Measurements from ENCODE around the gene GLIS2. TPM values are rescaled to one million over a fixed set of nuclear protein-coding genes. Genes with fewer than 3 reads are reported as not detected.

Gene GLIS2
- total RNA-seq, 1 experiment from 2014 or later: 22.1 TPM

DNA sequence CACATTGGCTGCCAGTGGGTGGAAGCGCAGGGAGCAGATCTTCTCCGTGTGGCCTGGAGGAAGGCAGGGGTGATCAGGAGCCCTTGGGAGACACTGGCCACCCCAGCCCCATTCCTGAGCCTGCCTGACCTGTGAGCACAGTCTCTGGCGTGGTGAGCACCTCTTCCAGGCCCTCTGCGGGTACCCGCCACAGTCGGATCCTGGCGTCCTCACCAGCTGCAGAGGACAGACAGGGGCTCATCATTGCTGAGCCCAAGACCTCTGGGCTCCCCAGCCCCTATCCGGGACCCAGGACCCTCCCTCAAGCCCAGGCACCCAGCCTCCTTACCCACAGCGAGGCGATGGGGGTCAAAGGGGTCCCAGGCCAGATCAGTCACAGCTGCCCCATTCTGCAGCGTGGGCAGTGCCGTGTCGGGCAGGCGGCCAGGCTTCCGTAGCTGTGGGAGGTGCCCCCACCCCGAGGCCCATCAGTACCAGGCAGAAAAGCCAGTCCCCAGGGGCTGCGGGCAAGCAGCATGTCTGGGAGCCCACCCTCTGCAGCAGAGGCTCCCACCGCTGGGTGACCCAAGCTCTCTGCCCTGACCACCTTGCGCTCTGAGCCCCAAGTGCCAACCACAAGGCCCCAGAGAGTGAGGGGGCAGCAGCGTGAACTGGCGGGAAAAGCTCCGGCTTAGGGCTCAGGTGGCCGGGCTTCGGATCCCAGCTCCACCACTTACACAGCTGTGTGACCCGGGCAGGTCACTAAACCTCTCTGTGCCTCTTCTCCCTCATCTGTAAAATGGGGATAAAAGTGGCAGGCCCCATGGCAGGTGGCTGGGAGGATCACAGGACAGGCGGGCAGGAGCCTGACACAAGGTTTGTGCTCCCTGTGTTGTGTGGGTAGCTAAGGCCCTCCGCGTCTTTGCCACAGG lies 45.4 kb downstream of the GLIS2 start:
- CTCF ChIA-PET: interaction anchor here (3.7 kb wide), 1 partner anchor 41 kb away, joined by 53 read pairs; no protein-coding TSS in a partner anchor
- Mint-ChIP-seq H3K27me3 (ENCODE audit: unreplicated experiment) (no peaks in the 10 kb centered on the region), H3K4me1 (ENCODE audit: low read depth, unreplicated experiment) (no peaks in the 10 kb centered on the region), H3K36me3 (ENCODE audit: insufficient read depth, unreplicated experiment) (peaks cover 43% of the 10 kb centered on the region), H3K4me3 (ENCODE audit: low read depth, unreplicated experiment) (no peak overlapping the region), H3K9me3 (ENCODE audit: low read depth, unreplicated experiment) (no peaks in the 10 kb centered on the region), H3K27ac (ENCODE audit: unreplicated experiment) (no peak overlapping the region)
- DNase-seq: no peak
- no TSS peak for BruUV-seq (replicated peaks)
- TF ChIP-seq, protein P1, sequence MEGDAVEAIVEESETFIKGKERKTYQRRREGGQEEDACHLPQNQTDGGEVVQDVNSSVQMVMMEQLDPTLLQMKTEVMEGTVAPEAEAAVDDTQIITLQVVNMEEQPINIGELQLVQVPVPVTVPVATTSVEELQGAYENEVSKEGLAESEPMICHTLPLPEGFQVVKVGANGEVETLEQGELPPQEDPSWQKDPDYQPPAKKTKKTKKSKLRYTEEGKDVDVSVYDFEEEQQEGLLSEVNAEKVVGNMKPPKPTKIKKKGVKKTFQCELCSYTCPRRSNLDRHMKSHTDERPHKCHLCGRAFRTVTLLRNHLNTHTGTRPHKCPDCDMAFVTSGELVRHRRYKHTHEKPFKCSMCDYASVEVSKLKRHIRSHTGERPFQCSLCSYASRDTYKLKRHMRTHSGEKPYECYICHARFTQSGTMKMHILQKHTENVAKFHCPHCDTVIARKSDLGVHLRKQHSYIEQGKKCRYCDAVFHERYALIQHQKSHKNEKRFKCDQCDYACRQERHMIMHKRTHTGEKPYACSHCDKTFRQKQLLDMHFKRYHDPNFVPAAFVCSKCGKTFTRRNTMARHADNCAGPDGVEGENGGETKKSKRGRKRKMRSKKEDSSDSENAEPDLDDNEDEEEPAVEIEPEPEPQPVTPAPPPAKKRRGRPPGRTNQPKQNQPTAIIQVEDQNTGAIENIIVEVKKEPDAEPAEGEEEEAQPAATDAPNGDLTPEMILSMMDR (IDR thresholded peaks at IDR 0.05; ENCODE audit: unreplicated experiment): no peak
- intact Hi-C loops (cut with micrococcal nuclease; ENCODE audit: unreplicated experiment): no loop called here

DNA sequence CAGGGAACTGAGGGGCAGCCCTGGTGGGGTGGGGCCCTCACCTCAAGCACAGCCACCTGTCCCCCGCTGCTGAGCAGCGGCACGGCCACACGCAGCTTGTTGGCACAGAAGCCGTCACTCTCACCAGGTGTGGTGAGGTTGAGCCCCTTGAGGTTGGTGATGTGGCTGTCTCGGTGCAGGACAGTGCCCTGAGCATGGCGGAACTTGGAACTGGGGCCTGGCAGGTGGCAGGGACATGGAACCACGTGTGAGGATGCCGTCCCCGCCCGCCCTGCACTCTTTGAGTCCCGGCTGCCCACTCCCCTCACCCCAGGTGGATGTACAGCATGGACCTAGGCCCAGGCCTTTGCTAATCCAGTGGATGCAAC lies 46.1 kb downstream of the GLIS2 start:
- Mint-ChIP-seq H3K36me3 (ENCODE audit: insufficient read depth, unreplicated experiment) (peaks cover 38% of the 10 kb centered on the region), H3K4me1 (ENCODE audit: low read depth, unreplicated experiment) (peaks cover 6% of the 10 kb centered on the region), H3K27ac (ENCODE audit: unreplicated experiment) (no peak overlapping the region), H3K27me3 (ENCODE audit: unreplicated experiment) (no peaks in the 10 kb centered on the region), H3K9me3 (ENCODE audit: low read depth, unreplicated experiment) (no peaks in the 10 kb centered on the region), H3K4me3 (ENCODE audit: low read depth, unreplicated experiment) (no peak overlapping the region)
- no TSS peak for BruUV-seq (replicated peaks)
- intact Hi-C loops (cut with micrococcal nuclease; ENCODE audit: unreplicated experiment): no loop called here
- TF ChIP-seq, protein P1 (IDR thresholded peaks at IDR 0.05; ENCODE audit: unreplicated experiment): no peak
- CTCF ChIA-PET: interaction anchor here (0.7 kb wide), 1 partner anchor 41 kb away, joined by 4 read pairs; no protein-coding TSS in a partner anchor
- DNase-seq: no peak

DNA sequence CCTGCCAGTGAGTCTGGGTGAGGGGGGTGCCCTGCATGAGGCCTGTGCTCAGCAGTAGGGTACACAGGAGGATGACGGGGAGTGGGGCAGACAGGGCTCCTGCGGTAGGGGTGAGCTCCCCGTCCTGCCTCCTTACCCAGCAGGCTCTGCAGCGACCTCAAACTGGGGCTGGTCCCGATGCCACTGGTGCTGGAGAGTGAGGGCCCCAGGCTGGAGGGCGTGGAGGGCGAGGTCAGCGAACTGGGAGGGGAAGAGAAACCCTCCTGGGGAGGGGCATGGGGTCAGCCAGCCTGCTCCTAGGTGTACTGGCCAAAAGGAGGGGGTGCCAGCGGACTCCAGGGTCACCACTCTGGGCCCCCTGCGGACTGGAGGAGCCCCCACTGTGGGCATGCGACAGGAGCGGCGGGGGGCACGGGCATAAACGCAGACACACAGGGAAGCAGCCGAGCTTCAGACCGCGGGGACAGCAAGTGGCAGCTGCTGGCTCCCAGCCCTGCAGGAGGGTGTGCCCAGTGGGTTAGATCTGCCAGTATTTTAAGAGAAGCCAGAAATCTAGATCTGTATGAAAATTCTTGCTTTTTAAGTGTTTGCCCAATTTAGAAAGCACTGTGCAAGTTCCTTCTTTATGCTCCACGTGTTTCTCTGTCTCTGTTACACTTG lies 46.7 kb downstream of the GLIS2 start:
- H3K4me3 Mint-ChIP-seq (ENCODE audit: low read depth, unreplicated experiment): no peak overlapping the region
- H3K36me3 Mint-ChIP-seq (ENCODE audit: insufficient read depth, unreplicated experiment): peaks cover 32% of the 10 kb centered on the region
- DNase-seq: no peak
- no TSS peak for BruUV-seq (replicated peaks)
- no peak overlapping the region for H3K27ac Mint-ChIP-seq (ENCODE audit: unreplicated experiment)
- H3K4me1 Mint-ChIP-seq (ENCODE audit: low read depth, unreplicated experiment): peaks cover 13% of the 10 kb centered on the region
- CTCF ChIA-PET: interaction anchor here (0.7 kb wide), 1 partner anchor 40 kb away, joined by 4 read pairs; no protein-coding TSS in a partner anchor
- H3K9me3 Mint-ChIP-seq (ENCODE audit: low read depth, unreplicated experiment): no peaks in the 10 kb centered on the region
- intact Hi-C loops (cut with micrococcal nuclease; ENCODE audit: unreplicated experiment): no loop called here
- H3K27me3 Mint-ChIP-seq (ENCODE audit: unreplicated experiment): no peaks in the 10 kb centered on the region
- TF ChIP-seq, protein P1 (IDR thresholded peaks at IDR 0.05; ENCODE audit: unreplicated experiment): no peak

DNA sequence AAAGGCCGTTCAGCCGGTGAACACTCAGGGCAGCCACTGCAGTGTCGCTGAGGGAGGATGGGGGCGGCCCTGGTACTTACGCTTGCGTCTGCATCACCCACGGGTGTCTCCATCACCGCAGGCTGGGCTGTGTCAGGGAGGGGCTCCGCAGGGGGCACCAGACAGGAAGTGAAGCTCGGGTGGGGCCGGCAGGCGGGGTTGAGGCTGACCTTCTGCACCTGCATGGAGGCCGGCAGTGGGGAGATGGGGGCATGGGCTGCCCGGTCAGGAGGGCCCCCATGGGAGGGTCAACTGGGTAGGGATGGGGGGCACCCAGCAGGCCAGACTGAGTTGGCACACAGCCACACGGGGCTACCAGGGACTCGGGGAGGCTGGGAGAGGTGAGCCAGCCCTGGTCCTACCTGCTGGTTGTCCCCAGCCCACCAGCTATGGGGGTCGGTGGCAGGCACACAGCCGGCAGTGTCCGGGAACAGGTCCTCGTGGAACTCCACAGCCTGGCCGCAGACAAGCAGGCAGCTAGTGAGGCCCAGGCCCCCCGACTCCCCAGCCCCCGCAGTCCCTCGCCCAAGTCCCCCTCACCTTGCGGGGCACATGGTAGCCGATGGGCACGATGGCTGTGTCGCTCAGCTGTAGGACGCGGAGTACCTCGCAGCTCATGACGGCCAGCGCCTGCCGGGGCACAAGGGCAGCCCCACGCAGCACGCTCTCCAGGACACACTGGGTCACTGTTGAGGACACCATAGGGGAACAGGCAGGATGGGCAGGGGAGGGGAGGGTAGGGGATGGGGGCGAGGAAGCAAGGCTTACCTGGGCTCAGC lies 48.5 kb downstream of the GLIS2 start:
- CTCF ChIA-PET: interaction anchor here (0.6 kb wide), 1 partner anchor 1912 kb away, joined by 9 read pairs; no protein-coding TSS in a partner anchor
- no peak for DNase-seq
- no peak overlapping the region for H3K27ac Mint-ChIP-seq (ENCODE audit: unreplicated experiment)
- TF ChIP-seq, protein P1 (IDR thresholded peaks at IDR 0.05; ENCODE audit: unreplicated experiment): no peak
- no peaks in the 10 kb centered on the region for H3K27me3 Mint-ChIP-seq (ENCODE audit: unreplicated experiment)
- BruUV-seq (replicated peaks): no TSS peak
- peaks cover 22% of the 10 kb centered on the region for H3K36me3 Mint-ChIP-seq (ENCODE audit: insufficient read depth, unreplicated experiment)
- no peaks in the 10 kb centered on the region for H3K9me3 Mint-ChIP-seq (ENCODE audit: low read depth, unreplicated experiment)
- H3K4me1 Mint-ChIP-seq (ENCODE audit: low read depth, unreplicated experiment): peaks cover 26% of the 10 kb centered on the region
- H3K4me3 Mint-ChIP-seq (ENCODE audit: low read depth, unreplicated experiment): no peak overlapping the region
- intact Hi-C loops (cut with micrococcal nuclease; ENCODE audit: unreplicated experiment): no loop called here
